HG03378 (cell line): ENCODE results near the gene ADA.

Experiments used
- ATAC-seq: cut with Tn5 transposase; IDR thresholded peaks from one replicate; pipeline ENCODE4 v1.9.1; 2021; ENCODE audit warnings: mild to moderate bottlenecking, moderate library complexity; ENCODE audit not compliant: unreplicated experiment

The ADA gene

DNA sequence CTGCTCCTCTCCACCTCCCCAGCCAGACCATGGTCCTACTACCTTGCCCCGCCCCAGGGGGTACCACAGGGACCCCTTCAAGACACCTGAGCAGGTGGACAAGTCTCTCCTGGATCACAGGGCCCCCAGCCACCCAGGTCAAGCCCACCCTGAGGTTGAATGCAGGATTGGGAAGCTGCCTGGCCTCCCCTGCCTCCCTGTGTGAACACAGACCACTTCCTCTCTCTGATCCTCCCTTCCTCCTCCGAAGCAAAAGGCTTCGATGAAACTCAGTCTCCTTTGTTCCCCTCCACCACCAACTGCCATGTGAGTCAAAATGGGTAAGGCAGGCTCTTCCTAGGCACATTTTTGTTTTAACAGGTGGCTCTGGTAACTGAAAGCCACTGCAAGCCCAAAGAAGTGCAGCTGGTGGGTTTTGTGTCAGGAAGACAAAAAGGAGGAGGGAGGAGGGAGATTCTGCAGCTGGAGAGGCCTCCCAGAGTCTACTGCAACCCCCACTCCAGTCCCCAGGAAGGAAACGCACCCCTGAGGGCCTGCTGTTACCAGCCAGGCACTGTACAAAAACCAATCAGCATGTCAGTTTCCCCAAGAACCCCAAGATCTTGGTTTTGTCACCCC lies 5.4 kb downstream of the ADA start:
- no peak for ATAC-seq

DNA sequence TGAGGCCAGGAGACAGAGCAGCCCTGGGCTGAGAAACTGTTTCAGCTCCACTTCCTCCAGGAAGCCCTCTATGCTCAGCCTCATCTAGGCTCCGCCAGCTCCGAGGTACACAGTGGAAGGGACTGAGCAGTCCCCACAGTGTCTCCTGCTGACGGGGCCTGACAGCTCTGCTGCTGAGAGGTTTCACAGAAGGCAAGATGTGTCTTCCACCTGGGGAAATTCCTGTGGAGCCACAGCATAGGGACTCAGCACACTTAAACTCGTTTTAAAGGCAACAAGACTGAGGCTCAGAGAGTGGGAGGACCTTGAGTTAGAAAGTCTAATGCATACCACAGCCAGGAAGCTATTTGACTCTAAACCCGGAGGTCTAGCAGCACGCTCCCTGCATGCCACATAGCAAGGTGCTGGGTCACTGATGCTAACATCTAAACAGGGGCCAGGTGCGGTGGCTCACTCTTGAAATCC lies 6.8 kb downstream of the ADA start:
- ATAC-seq, result no peak

DNA sequence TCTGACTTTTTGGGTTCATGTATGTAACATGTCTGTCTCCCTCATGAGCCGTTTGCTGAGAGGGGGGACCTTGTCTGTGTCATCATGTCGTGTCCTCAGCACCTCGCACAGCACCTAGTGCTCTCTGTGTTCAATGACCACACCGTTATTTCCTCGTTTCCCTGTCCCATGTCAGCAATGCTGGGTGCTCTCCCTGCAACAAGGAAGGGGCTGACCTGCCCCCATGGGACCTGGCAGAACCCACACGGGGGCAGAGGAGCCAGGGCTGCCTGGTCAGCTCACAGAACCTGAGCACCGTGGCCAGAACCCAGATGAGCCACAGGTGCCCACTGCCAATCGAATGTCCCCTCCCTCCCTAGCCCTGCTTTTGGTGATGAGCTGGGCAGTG lies 7.3 kb downstream of the ADA start:
- ATAC-seq, result no peak

DNA sequence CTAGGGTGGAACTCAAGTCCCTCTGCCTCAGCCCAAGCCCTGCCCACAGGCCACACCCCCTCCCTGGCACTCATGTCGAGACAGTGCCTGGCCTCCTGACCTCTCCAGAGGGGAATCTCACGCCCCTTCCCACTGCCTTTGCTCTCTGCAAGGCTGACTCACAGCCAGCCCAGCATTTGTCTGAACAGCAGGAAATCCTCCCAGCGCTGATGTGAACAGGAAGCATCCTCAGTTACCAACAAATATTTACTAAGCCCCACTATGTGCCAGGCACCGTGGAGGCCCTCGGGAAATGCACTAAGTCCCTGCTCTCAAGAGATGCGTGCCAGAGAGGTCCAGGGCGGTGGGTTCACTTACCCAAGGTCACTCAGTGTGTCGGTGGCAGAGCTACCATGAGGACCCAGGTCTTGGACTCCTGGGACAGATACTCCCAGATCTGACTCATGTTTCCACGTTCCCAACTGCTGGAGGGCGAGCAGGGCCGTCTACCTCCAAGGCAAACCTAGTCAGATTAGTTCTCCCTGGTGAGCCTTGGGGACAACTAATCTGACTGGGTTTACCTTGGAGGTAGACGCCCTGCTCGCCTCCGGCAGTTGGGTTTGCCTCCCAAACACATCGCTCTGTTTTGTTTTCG lies 7.8 kb downstream of the ADA start:
- ATAC-seq, result no peak

DNA sequence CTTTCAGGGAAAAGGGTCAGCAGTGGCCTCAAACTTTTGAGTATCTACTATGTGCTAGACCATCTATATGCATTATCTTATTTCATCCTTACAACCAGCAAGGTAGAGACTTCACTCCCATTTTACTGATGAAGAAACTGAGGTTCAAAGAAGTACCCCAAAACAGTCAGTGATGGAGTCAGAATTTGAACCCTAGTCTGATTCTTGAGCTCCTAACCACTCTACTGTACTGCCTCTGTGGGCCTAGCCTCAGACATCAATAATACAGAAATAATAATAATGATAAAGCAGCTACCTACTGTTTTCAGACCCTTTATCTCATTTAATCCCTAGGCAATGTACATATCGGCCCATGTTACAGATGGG lies 8.4 kb downstream of the ADA start:
- ATAC-seq, result no peak

DNA sequence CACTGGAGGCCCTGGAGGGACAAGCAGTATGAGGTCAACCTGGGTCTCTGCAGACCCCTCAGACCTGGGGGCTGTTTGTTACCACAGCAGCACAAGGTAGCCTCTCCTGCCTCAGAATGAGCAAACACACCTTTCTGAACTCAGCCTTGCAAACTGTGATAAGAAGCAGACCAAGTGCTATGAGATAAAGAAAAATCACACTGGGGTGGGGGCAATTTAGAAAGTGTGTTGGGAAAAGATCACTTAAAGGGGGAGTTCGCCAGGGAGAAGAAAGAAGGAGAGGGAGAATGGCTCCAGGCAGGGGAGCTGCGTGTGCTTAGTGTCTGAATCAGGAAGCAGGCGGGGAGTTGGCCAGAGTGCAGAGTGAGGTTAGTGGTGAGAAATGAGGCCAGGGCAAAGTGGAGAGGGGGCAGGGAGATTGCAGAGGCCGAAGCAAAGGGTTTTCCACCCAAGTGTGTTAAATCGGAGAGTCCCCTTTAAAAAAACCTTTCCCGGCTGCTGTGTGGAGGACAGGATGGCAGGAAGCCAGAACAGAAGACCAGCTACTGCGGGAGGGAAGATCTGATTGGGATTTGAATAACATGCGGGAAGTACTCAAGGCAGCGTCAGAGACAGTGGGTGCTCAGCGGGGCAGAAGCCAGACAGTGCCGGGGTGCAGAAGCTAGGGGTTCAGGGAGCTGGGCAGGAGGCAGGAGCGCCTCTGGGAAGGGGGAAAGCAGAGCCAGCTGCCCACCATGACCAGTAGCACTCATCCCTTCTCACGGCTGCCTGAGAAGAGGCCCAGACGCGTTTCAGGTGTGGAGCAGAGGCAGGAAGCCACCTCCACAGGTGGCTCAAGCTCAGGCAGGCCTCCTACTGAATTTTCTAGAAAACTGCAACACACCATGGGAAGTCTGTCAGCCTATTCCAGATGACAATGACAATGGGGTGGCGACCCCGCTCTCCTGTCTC lies 9.0 kb downstream of the ADA start:
- ATAC-seq, result no peak

DNA sequence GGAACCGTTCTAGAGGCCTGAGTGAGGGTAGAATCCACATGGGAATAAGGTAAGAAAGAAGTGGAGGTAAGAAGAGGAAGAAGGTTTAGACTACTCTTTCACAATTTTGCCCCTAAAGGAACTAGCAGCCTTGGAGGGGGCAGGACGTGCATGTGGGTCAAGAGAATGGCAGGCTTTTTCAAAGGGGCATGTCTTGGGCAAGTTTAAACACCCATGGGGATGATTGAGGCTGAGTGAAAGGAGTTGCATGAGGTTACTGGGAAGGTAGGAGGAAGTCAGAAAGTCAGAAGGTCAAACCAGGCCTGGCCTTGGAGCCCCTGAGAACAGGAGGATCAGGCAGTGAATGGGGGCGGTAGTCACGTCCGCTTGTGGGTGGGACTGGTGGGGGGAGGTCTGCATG lies 10.2 kb downstream of the ADA start:
- ATAC-seq, result no peak

DNA sequence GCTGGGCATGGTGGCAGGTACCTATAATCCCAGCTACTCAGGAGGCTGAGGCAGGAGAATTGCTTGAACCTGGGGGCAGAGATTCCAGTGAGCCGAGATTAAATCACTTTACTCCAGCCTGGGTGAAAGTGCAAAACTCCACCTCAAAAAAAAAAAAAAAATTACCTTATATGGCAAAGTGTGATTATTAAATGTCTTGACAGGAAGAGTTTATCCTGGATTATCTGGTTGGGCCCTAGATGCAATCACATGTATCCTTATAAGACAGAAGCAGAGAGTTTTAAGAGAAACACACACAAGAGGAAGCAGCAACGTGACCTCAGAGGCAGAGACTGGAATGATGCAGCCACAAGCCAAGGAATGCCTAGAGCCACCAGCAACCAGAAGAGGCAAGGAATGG lies 11.0 kb downstream of the ADA start:
- no peak for ATAC-seq

DNA sequence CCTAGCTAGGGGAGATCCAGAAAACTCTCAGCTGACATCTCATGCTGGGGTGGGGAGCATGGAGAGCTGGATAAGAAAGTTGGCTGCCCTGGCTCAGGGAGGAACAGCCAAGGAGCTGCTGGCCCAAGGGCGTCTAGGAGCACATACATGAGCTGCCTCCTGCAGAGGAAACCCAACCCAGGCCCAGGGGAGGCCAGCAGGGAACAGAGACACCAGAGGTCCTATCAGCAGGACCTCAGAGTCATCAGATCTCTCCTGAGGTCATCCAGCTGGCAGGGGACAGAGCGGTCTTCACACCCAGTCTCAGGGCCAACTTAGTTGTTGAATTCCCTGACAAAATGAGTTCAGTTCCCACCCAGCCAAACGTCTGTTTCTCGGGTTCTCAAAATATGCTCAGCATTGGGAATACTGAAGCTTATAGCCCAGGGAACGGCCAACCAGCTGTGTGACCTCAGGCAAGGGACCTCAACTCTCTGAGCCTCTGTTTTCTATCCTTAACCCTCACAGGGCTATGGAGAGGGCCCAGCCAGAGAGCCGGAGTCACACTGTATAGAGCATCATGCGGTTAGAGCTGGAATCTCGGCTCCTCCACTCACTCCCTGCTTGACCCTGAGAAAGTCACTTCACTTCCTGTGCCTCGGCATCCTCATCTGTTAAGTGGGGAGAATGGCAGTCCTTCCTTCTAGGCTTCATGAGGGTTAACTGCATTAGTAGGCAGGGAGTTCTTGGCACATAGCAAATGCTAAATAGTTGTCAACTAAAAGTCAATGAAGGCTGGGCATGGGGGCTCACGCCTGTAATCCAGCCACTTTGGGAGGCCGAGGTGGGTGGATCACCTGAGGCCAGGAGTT lies 13.8 kb downstream of the ADA start:
- no peak for ATAC-seq

DNA sequence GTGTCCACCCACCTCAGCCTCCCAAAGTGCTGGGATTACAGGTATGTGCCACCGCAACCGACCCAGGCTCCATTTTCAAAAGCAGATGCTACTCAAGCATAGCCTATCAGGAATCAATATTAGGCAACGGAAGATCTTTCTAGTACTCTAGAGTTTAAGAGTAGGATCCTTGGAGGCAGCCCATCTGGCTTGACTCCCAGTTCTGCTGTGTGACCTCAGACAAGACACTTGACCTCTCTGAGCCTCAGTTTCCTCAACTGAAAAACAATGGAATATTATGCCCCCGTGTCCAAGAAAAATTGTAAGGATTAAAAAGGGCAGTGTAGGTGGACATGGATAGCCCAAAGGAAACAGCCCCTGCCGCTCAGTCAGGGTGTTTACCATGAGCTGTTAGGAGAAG lies 14.5 kb downstream of the ADA start:
- ATAC-seq, result no peak

DNA sequence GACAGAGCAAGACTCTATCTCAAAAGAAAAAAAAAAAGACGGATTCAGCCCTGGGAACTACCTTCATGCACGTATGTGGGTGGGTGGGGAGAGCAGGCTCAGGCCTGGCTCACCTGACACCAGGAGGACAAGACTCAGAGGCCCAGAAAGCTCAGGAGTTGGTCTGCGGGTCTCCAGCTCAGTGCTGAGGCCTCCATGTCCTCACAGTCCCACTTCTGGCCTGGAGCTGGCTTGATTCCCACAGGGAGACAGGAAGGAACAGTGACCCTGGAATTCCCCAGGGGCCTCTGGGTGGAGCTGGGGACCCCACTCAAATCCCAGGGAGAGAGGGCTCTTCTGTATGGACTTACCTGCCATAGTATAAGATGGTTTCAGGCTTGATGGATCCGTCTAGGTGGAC lies 15.6 kb downstream of the ADA start:
- no peak for ATAC-seq

DNA sequence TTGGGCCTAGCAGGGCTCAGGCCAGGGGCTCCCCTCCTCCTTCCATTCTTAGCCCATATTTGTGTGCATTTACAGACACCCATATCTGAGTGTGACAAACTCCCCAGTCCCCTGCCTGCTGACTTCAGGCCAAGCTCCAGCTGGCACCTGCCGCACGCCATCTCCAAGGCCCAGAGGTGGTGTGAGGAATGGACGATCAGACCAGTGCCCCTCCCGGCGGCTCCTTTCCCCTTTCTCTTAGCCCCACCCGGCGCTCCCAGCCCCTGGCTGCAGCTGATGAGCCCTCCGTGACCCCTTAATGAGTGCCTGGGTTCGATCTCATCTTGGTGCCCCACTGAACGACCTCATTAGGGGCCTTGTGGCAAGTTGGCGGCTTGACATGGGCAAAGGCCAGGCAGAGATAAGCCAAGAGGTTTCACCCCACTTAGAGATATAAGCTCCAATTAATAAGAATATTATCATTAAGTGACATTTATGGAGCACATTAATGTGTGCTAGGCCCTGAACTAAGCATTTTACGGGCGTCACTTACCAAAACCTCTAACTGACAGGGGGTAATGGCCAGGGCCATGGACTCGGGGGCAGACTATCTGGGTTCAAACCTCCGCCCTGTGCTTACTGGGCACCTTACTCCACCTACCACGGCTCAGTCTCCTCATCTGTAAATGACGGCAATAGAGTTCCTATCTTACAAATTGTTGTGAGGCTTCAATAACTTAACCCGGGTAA lies 17.5 kb downstream of the ADA start:
- no peak for ATAC-seq

DNA sequence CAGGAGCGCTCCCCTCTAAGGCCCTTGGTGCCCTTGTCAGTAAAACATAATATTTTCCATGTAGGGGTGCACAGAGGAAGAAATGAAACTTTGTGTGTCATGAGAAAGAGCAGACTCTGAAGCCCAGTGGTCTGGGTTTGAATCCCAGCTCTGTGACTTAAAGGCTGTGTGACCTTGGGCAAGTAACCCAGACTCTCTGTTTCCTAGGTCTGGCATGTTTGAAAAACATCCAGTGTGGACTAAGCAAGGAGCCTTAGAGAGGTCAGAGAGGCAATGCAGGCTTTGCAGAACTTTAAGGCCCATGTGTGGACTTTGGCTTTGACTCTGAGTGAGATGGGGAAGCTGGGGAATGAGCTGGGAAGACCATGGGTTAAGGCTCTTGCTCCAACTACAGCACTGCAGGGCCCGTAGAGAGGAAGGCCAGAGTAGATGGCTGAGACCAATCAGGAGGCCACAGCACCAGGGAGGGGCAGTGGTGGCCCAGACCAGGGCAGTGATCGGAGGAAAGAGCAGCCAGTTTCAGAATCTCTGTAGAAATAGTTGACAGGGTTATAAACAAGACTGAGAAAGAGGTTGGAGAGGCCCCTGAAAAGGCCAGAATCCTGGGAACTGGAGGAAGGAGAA lies 18.2 kb downstream of the ADA start:
- no peak for ATAC-seq

DNA sequence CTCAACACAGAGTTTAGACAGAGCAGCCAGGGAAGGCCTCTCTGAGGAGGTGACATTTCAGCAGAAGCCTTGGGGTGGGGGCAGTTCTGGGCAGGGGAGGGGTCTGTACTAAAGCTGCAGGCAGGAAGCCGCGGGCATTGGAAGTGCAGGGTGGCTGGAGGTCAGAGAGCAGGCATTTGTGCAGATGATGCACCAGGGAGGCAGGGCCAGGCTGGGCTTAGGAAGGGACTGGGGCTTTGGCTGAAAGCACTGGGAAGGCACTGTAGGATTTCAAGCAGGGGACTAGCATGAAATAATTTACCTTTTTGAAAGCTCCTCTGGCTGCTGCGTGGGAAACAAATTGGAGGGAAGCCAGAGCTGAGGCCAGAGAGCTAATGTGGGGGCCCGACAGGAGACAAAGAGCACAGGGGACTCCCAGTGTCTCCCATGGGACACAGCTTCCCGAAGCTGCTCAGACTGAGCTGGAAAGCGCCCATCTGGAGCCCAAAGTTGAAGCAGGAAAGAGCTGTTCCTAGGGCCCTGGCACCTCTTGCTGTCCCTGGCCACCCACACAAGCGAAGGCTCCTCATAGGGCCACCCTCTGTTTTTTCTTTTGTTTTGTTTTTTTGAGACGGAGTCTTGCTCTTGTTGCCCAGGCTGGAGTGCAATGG lies 19.3 kb downstream of the ADA start:
- no peak for ATAC-seq

DNA sequence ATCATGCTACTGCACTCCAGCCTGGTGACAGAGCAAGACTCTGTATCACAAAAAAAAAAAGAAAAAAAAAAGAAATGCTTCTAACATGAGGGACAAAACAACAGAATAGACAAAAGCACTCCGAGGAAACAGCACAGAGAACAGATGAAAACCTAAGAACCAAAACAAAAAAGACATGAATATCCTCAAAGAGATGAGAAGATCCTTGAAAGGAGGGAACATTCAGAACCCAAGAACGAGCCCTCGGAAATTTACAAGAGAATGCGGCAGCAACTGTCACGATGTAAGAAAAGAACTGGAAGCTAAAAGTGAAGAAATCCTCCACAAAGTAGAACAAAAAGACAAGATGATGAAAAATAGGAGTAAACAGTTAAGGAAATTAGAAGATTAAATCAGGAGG lies 21.2 kb downstream of the ADA start:
- no peak for ATAC-seq

DNA sequence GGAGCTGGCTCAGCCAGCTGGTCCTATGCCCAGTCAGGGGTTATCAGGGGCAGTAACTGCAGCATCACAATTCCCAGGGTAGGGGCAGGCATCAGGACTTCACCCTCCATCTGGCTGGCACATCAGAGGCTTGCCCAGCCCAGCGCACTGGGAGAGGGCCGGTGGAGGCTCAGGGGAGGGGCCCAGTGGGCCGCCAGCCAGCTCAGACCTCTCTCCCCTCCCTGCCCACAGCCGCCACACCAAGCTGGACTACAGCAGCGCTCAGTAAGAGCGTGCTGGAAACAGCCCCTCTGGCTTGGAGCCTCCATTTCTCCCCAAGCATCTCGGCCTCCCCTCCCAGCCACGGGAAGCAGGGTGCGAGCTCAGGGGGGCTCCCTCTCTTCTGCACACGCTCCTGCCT lies 22.0 kb downstream of the ADA start:
- ATAC-seq, result no peak

DNA sequence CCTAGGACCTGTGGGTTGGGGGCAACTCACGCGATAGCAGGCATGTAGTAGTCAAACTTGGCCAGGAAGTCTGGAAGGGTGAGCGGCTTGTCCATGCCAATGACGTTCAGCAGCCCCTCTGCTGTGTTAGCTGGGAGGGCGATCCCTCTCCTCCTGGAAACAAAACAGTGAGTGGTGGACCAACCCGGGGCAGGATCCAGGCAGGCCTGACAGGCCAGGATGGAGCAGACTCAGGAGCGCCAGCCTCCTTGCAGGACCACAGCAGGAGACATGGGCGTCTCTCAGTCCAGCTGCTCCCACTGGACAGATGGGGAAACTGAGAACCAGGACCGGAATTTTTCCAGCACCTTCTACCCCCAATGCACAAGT lies 22.5 kb downstream of the ADA start:
- no peak for ATAC-seq

DNA sequence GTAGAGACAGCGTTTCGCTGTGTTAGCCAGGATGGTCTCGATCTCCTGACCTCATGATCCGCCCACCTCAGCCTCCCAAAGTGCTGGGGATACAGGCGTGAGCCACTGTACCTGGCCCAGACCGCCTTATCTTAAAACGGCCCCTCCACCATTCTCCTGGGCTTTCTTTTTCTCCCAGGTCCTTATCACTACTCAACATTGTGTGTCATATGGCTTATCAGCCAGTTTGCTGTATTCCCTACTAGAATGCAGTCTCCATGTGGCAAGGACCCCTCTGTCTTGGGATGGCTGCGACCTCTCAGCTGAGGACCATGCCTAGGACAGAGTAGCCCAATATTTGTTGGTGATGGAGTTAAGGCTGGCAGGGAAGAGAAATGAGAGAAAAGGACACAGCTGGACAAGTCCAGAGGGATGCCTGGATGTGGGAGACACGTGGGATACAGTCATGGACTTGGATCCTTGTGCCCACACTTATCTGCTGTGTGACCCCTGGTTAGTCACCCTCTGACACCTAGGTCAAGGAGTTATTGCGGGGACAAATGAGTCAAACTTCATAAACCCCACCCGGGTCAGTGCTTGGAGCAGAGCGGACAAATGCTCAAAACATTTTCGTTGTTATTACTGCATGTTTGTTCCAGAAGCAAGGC lies 24.0 kb downstream of the ADA start:
- no peak for ATAC-seq

DNA sequence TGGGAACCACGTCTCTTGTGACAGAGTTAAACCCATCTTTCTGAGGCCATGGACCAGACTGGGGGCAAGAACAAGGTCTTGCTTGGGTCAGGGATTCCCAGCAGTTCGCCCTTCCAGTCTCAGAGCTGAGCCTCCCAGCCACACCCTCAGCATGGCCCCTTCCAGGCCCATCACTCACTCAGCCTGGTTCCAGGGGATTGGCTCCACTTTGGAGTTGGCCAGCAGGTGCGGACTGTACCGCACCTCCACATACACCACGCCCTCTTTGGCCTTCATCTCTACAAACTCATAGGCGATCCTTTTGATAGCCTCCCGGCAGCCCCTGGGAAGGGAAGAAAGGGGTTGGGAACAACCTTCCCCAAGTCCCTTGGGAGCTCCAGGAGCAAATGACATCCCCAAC lies 25.2 kb downstream of the ADA start:
- ATAC-seq, result no peak
